ENCODE measurements around the gene CBFA2T3. TPM values are rescaled to one million over a fixed set of nuclear protein-coding genes. Genes with fewer than 3 reads are reported as not detected.
A peak's percentile ranks its signal among the peaks of the same experiment; 100 is the strongest.

CBFA2T3 gene
- total RNA-seq, 1 experiment from 2014 or later: not detected

GRCh38 chr16:88906535-88907105 is 70.4 kb downstream of the CBFA2T3 start:
- Histone ChIP-seq H3K27me3 (ENCODE audit: low read length) (no peaks in the 10 kb centered on the region), H3K4me2 (ENCODE audit: low read depth, low read length, poor library complexity, severe bottlenecking) (no peak overlapping the region), H3K9ac (ENCODE audit: low read length) (no peak overlapping the region), H3K9me3 (ENCODE audit: low read length) (no peaks in the 10 kb centered on the region), H3K36me3 (ENCODE audit: insufficient read depth, low read length) (no peaks in the 10 kb centered on the region), H3K4me1 (ENCODE audit: low read length) (peaks cover 2% of the 10 kb centered on the region; the same call in 1 of the 2 replicates), H3K27ac (ENCODE audit: low read length) (no peak overlapping the region), H3K4me3 (ENCODE audit: low read length) (no peak overlapping the region), H2AFZ (ENCODE audit: low read length) (no peak overlapping the region), H3K9me2 (replicated peaks; ENCODE audit: insufficient read depth, low read length) (no peaks in the 10 kb centered on the region), H3K79me2 (ENCODE audit: low read length) (no peaks in the 10 kb centered on the region), H4K20me1 (ENCODE audit: insufficient read depth, low read depth, low read length) (no peaks in the 10 kb centered on the region)
- DNase-seq: no peak

DNA sequence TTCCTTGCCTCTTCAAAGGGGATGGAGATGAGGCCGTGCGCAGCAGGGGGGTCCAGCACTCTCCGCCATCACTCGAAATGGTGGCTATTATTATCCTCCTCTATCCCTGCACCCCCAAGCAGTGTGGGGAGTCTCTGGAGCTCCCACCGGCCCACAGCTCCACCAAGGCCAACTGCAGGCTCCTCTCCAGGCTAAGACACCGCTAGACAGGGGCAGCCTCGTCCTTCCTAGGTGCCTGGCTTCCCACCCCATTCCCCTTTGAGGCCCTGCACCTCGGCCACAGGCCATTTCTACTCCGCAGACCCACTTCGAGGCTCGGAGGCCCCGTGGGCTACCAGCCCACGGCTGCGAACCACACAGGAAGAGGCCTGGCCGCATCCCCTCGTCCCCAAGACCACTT is 71.0 kb downstream of the CBFA2T3 start:
- Histone ChIP-seq H4K20me1 (ENCODE audit: insufficient read depth, low read depth, low read length) (no peaks in the 10 kb centered on the region), H2AFZ (ENCODE audit: low read length) (no peak overlapping the region), H3K9ac (ENCODE audit: low read length) (no peak overlapping the region), H3K4me1 (ENCODE audit: low read length) (peaks cover 2% of the 10 kb centered on the region; the same call in 1 of the 2 replicates), H3K9me2 (replicated peaks; ENCODE audit: insufficient read depth, low read length) (no peaks in the 10 kb centered on the region), H3K9me3 (ENCODE audit: low read length) (no peaks in the 10 kb centered on the region), H3K4me2 (ENCODE audit: low read depth, low read length, poor library complexity, severe bottlenecking) (no peak overlapping the region), H3K27ac (ENCODE audit: low read length) (no peak overlapping the region), H3K36me3 (ENCODE audit: insufficient read depth, low read length) (no peaks in the 10 kb centered on the region), H3K79me2 (ENCODE audit: low read length) (no peaks in the 10 kb centered on the region), H3K4me3 (ENCODE audit: low read length) (no peak overlapping the region), H3K27me3 (ENCODE audit: low read length) (no peaks in the 10 kb centered on the region)
- DNase-seq: no peak

GRCh38 chr16:88905563-88905962 is 71.4 kb downstream of the CBFA2T3 start:
- H3K9me2 ChIP-seq (replicated peaks; ENCODE audit: insufficient read depth, low read length): no peaks in the 10 kb centered on the region
- peaks cover 2% of the 10 kb centered on the region; the same call in 1 of the 2 replicates for H3K4me1 ChIP-seq (ENCODE audit: low read length)
- H3K4me2 ChIP-seq (ENCODE audit: low read depth, low read length, poor library complexity, severe bottlenecking): no peak overlapping the region
- no peaks in the 10 kb centered on the region for H3K9me3 ChIP-seq (ENCODE audit: low read length)
- H3K9ac ChIP-seq (ENCODE audit: low read length): no peak overlapping the region
- H2AFZ ChIP-seq (ENCODE audit: low read length): peak overlapping the region; percentile 95; the same call in 1 of the 2 replicates
- H3K36me3 ChIP-seq (ENCODE audit: insufficient read depth, low read length): no peaks in the 10 kb centered on the region
- no peaks in the 10 kb centered on the region for H4K20me1 ChIP-seq (ENCODE audit: insufficient read depth, low read depth, low read length)
- no peaks in the 10 kb centered on the region for H3K27me3 ChIP-seq (ENCODE audit: low read length)
- DNase-seq: peak; percentile 77
- H3K4me3 ChIP-seq (ENCODE audit: low read length): no peak overlapping the region
- H3K79me2 ChIP-seq (ENCODE audit: low read length): no peaks in the 10 kb centered on the region
- no peak overlapping the region for H3K27ac ChIP-seq (ENCODE audit: low read length)

GRCh38 chr16:88904676-88905365 is 72.2 kb downstream of the CBFA2T3 start:
- Histone ChIP-seq H3K27ac (ENCODE audit: low read length) (no peak overlapping the region), H3K4me3 (ENCODE audit: low read length) (no peak overlapping the region), H2AFZ (ENCODE audit: low read length) (peak overlapping the region; percentile 95; the same call in 1 of the 2 replicates), H4K20me1 (ENCODE audit: insufficient read depth, low read depth, low read length) (no peaks in the 10 kb centered on the region), H3K4me2 (ENCODE audit: low read depth, low read length, poor library complexity, severe bottlenecking) (no peak overlapping the region), H3K4me1 (ENCODE audit: low read length) (peaks cover 2% of the 10 kb centered on the region; the same call in 1 of the 2 replicates), H3K27me3 (ENCODE audit: low read length) (no peaks in the 10 kb centered on the region), H3K36me3 (ENCODE audit: insufficient read depth, low read length) (no peaks in the 10 kb centered on the region), H3K9ac (ENCODE audit: low read length) (no peak overlapping the region), H3K9me3 (ENCODE audit: low read length) (no peaks in the 10 kb centered on the region), H3K9me2 (replicated peaks; ENCODE audit: insufficient read depth, low read length) (no peaks in the 10 kb centered on the region), H3K79me2 (ENCODE audit: low read length) (no peaks in the 10 kb centered on the region)
- no peak for DNase-seq

GRCh38 chr16:88903267-88903666 is 73.7 kb downstream of the CBFA2T3 start:
- Histone ChIP-seq H3K4me3 (ENCODE audit: low read length) (no peak overlapping the region), H3K27me3 (ENCODE audit: low read length) (no peaks in the 10 kb centered on the region), H3K9me3 (ENCODE audit: low read length) (no peaks in the 10 kb centered on the region), H3K9ac (ENCODE audit: low read length) (no peak overlapping the region), H2AFZ (ENCODE audit: low read length) (no peak overlapping the region), H3K27ac (ENCODE audit: low read length) (no peak overlapping the region), H3K79me2 (ENCODE audit: low read length) (no peaks in the 10 kb centered on the region), H3K4me2 (ENCODE audit: low read depth, low read length, poor library complexity, severe bottlenecking) (no peak overlapping the region), H3K36me3 (ENCODE audit: insufficient read depth, low read length) (no peaks in the 10 kb centered on the region), H4K20me1 (ENCODE audit: insufficient read depth, low read depth, low read length) (no peaks in the 10 kb centered on the region), H3K4me1 (ENCODE audit: low read length) (peaks cover 2% of the 10 kb centered on the region), H3K9me2 (replicated peaks; ENCODE audit: insufficient read depth, low read length) (no peaks in the 10 kb centered on the region)
- no peak for DNase-seq

- Histone ChIP-seq H2AFZ (ENCODE audit: low read length) (no peak overlapping the region), H3K27ac (ENCODE audit: low read length) (no peak overlapping the region), H3K79me2 (ENCODE audit: low read length) (no peaks in the 10 kb centered on the region), H3K36me3 (ENCODE audit: insufficient read depth, low read length) (no peaks in the 10 kb centered on the region), H3K4me1 (ENCODE audit: low read length) (peaks cover 7% of the 10 kb centered on the region), H3K9me3 (ENCODE audit: low read length) (no peaks in the 10 kb centered on the region), H3K9ac (ENCODE audit: low read length) (no peak overlapping the region), H4K20me1 (ENCODE audit: insufficient read depth, low read depth, low read length) (no peaks in the 10 kb centered on the region), H3K4me2 (ENCODE audit: low read depth, low read length, poor library complexity, severe bottlenecking) (no peak overlapping the region), H3K9me2 (replicated peaks; ENCODE audit: insufficient read depth, low read length) (no peaks in the 10 kb centered on the region), H3K4me3 (ENCODE audit: low read length) (no peak overlapping the region), H3K27me3 (ENCODE audit: low read length) (no peaks in the 10 kb centered on the region)
- no peak for DNase-seq
These were observed 74.3 kb downstream of the CBFA2T3 start for GRCh38 chr16:88902744-88903143.

GRCh38 chr16:88901718-88902337 is 75.2 kb downstream of the CBFA2T3 start:
- Histone ChIP-seq H3K9me2 (replicated peaks; ENCODE audit: insufficient read depth, low read length) (no peaks in the 10 kb centered on the region), H3K36me3 (ENCODE audit: insufficient read depth, low read length) (no peaks in the 10 kb centered on the region), H3K79me2 (ENCODE audit: low read length) (no peaks in the 10 kb centered on the region), H4K20me1 (ENCODE audit: insufficient read depth, low read depth, low read length) (no peaks in the 10 kb centered on the region), H3K27ac (ENCODE audit: low read length) (no peak overlapping the region), H3K4me3 (ENCODE audit: low read length) (no peak overlapping the region), H3K9ac (ENCODE audit: low read length) (no peak overlapping the region), H2AFZ (ENCODE audit: low read length) (no peak overlapping the region), H3K9me3 (ENCODE audit: low read length) (no peaks in the 10 kb centered on the region), H3K4me2 (ENCODE audit: low read depth, low read length, poor library complexity, severe bottlenecking) (no peak overlapping the region), H3K4me1 (ENCODE audit: low read length) (peaks cover 11% of the 10 kb centered on the region), H3K27me3 (ENCODE audit: low read length) (no peaks in the 10 kb centered on the region)
- DNase-seq: peak; percentile 62

DNA sequence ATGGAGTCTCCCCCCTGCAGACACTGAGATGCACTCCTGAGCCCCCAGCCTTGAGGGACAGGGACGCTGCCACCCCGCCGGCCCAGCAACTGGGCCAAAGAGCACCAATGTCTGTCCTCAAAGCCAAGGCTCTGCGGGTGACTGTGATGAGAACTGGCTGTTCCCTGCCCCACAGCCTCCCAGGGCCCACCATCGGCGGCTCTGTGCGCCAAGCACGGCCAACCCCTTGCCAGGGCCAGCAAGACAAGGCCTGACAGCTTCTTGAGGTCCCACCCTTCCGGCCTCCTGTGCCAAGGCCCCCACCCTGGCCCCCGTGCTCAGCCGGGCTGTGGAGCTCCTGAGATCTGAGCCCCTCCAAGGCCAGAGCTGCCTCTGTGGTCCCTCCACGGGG is 76.3 kb downstream of the CBFA2T3 start:
- Histone ChIP-seq H3K4me2 (ENCODE audit: low read depth, low read length, poor library complexity, severe bottlenecking) (no peak overlapping the region), H3K9me2 (replicated peaks; ENCODE audit: insufficient read depth, low read length) (no peaks in the 10 kb centered on the region), H3K9me3 (ENCODE audit: low read length) (no peaks in the 10 kb centered on the region), H4K20me1 (ENCODE audit: insufficient read depth, low read depth, low read length) (no peaks in the 10 kb centered on the region), H3K9ac (ENCODE audit: low read length) (no peak overlapping the region), H3K27ac (ENCODE audit: low read length) (no peak overlapping the region), H3K36me3 (ENCODE audit: insufficient read depth, low read length) (no peaks in the 10 kb centered on the region), H3K4me1 (ENCODE audit: low read length) (peaks cover 11% of the 10 kb centered on the region), H3K79me2 (ENCODE audit: low read length) (no peaks in the 10 kb centered on the region), H3K4me3 (ENCODE audit: low read length) (no peak overlapping the region), H3K27me3 (ENCODE audit: low read length) (no peaks in the 10 kb centered on the region), H2AFZ (ENCODE audit: low read length) (no peak overlapping the region)
- DNase-seq: no peak
